Loucy (cell line): ENCODE results near the gene OTUB2.

ENCODE experiments used
- H2AFZ ChIP-seq: fragments of 200-600 bp; sonication (generic); 2 replicates; pipeline ENCODE4 v1.6.0; 2016; ENCODE audit warnings: antibody characterized with exemption, mild to moderate bottlenecking, low read length, moderate library complexity
- H3F3A ChIP-seq: fragments of 200-600 bp; 2 replicates; pipeline ENCODE4 v1.6.0; 2016; ENCODE audit warnings: antibody characterized with exemption, low read depth, mild to moderate bottlenecking
- H3K27me3 ChIP-seq: fragments of 200-600 bp; sonication (generic); 2 replicates; pipeline ENCODE4 v1.6.1; 2014; ENCODE audit warnings: low read length, mild to moderate bottlenecking; ENCODE audit not compliant: insufficient read depth, poor library complexity, severe bottlenecking
- H3K36me3 ChIP-seq: fragments of 200-600 bp; sonication (generic); 2 replicates; pipeline ENCODE4 v1.6.1; 2016; ENCODE audit warnings: low read length; ENCODE audit not compliant: insufficient read depth
- H3K4me1 ChIP-seq: fragments of 200-600 bp; sonication (generic); 2 replicates; pipeline ENCODE4 v1.5.1; 2014; ENCODE audit warnings: low read length, mild to moderate bottlenecking; ENCODE audit not compliant: insufficient read depth, poor library complexity, severe bottlenecking
- H3K4me2 ChIP-seq: fragments of 200-600 bp; sonication (generic); 2 replicates; pipeline ENCODE4 v1.6.0; 2014; ENCODE audit warnings: antibody characterized with exemption, low read length, low read depth, mild to moderate bottlenecking; ENCODE audit not compliant: poor library complexity, severe bottlenecking
- H3K4me3 ChIP-seq: fragments of 200-600 bp; sonication (generic); 2 replicates; pipeline ENCODE4 v1.5.1; 2014; ENCODE audit warnings: low read length, mild to moderate bottlenecking, mixed read lengths; ENCODE audit not compliant: poor library complexity, severe bottlenecking
- H3K79me2 ChIP-seq: fragments of 200-600 bp; sonication (generic); 2 replicates; pipeline ENCODE4 v1.6.1; 2014; ENCODE audit warnings: low read length; ENCODE audit not compliant: insufficient read depth
- H3K9ac ChIP-seq: fragments of 200-600 bp; sonication (generic); 2 replicates; pipeline ENCODE4 v1.6.0; 2014; ENCODE audit warnings: mild to moderate bottlenecking, low read depth, low read length, moderate library complexity; ENCODE audit not compliant: poor library complexity, severe bottlenecking
- H3K9me2 ChIP-seq: fragments of 200-600 bp; sonication (generic); replicated peaks from 2 replicates; pipeline ENCODE4 v1.6.1; 2016; ENCODE audit warnings: low read depth, low read length, mixed read lengths
- H3K9me3 ChIP-seq: fragments of 200-600 bp; sonication (generic); 2 replicates; pipeline ENCODE4 v1.6.1; 2014; ENCODE audit warnings: mild to moderate bottlenecking, antibody characterized with exemption, low read length, low read depth; ENCODE audit not compliant: insufficient read depth
- H4K20me1 ChIP-seq: fragments of 200-600 bp; sonication (generic); 2 replicates; pipeline ENCODE4 v1.6.0; 2014; ENCODE audit warnings: antibody characterized with exemption, low read length, mild to moderate bottlenecking; ENCODE audit not compliant: insufficient read depth, poor library complexity, severe bottlenecking
- EZH2phosphoT487 ChIP-seq: fragments of 200-600 bp; IDR thresholded peaks from 2 replicates; pipeline ENCODE4 v1.6.1; 2018; ENCODE audit warnings: antibody characterized with exemption, mild to moderate bottlenecking, moderate library complexity, borderline replicate concordance
- TF ChIP-seq, protein P1 (sequence below): fragments of 200-600 bp; sonication (generic); conservative IDR thresholded peaks from 2 replicates; pipeline ENCODE4 v1.5.1; 2014; ENCODE audit warnings: mild to moderate bottlenecking, antibody characterized with exemption, low read length

Gene OTUB2

DNA sequence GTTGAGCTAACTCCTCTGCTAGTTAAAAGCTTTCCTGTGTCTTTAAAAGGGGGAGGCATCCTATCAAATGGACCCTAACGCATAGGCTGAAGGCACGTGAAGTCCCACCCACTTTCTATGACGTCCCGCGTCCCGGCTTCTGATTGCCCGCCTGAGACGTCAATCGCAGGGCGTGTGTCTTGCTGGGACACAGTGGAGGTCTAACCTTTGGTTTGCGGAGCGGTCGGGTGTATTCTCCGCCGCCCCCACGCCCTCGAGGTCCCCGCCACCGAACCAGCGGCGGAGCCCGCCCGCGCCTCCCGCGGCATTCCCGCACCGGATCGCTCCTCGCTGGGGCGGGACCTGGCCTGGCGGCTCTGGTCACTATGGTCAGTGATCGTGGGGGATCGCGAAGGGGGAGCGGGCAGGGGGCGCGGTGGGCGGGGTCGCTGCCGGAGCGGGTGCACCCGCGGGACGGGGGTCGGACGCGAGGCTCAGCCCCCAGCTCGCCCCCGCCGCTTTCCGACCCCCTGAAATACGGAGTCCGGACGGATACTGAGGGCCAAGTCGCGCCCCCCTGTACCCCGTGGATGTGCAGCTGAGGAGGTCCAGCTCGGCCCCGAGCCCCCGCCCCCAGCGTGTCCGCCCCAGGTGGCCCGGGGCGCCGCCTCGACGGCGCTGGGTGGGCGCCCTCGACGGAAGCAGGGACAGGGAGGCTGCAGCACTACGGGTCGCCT, at the start of gene OTUB2:
OTUB2 (plus strand) TSS at position 168 of the 716 bp plus-strand sequence; CDS start at position 366, 198 bp downstream.
- TF ChIP-seq, protein P1, sequence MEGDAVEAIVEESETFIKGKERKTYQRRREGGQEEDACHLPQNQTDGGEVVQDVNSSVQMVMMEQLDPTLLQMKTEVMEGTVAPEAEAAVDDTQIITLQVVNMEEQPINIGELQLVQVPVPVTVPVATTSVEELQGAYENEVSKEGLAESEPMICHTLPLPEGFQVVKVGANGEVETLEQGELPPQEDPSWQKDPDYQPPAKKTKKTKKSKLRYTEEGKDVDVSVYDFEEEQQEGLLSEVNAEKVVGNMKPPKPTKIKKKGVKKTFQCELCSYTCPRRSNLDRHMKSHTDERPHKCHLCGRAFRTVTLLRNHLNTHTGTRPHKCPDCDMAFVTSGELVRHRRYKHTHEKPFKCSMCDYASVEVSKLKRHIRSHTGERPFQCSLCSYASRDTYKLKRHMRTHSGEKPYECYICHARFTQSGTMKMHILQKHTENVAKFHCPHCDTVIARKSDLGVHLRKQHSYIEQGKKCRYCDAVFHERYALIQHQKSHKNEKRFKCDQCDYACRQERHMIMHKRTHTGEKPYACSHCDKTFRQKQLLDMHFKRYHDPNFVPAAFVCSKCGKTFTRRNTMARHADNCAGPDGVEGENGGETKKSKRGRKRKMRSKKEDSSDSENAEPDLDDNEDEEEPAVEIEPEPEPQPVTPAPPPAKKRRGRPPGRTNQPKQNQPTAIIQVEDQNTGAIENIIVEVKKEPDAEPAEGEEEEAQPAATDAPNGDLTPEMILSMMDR, result no peak
- TF ChIP-seq EZH2phosphoT487, result no peak
- no peaks in the 10 kb centered on the region for H3F3A ChIP-seq
- H3K27me3 ChIP-seq, result no peaks in the 10 kb centered on the region

GRCh38 chr14:93976477-93977057, 49.6 kb upstream of the OTUB2 start, which contains the start of gene ASB2:
TSS of gene ASB2 (minus strand) at chr14:93976570. CDS start at chr14:93964539, 12,031 bp downstream.
- Histone ChIP-seq H3K4me3 (no peak within 1 kb of the TSS), H3K9me2 (no peaks in the 10 kb centered on the region), H4K20me1 (no peaks in the 10 kb centered on the region), H3K9me3 (no peaks in the 10 kb centered on the region), H3K9ac (no peak within 1 kb of the TSS), H3K27me3 (peaks cover 89% of the 10 kb centered on the region), H3K4me2 (peak within 1 kb of the TSS; percentile 19), H2AFZ (no peak within 1 kb of the TSS), H3K79me2 (no peaks in the 10 kb centered on the region), H3F3A (no peaks in the 10 kb centered on the region), H3K4me1 (peaks cover 13% of the 10 kb centered on the region), H3K36me3 (no peaks in the 10 kb centered on the region)
- TF ChIP-seq, protein P1, result no peak
- no peak for TF ChIP-seq EZH2phosphoT487

More for the DNA sequence above, at the start of gene OTUB2:
- Histone ChIP-seq H3K9me3 (no peaks in the 10 kb centered on the region), H3K4me2 (peak within 1 kb of the TSS; percentile 32), H3K36me3 (no peaks in the 10 kb centered on the region), H2AFZ (peak within 1 kb of the TSS; percentile 70), H4K20me1 (no peaks in the 10 kb centered on the region), H3K4me3 (peak within 1 kb of the TSS; percentile 54), H3K9me2 (no peaks in the 10 kb centered on the region), H3K4me1 (no peaks in the 10 kb centered on the region), H3K79me2 (no peaks in the 10 kb centered on the region), H3K9ac (no peak within 1 kb of the TSS)

- no peaks in the 10 kb centered on the region for H3K9me2 ChIP-seq
- H3F3A ChIP-seq, result no peaks in the 10 kb centered on the region
- peaks cover 92% of the 10 kb centered on the region for H3K27me3 ChIP-seq
- no peaks in the 10 kb centered on the region for H3K9me3 ChIP-seq
- H3K9ac ChIP-seq, result no peak overlapping the region
- H3K4me1 ChIP-seq, result peaks cover 13% of the 10 kb centered on the region
- no peak overlapping the region for H2AFZ ChIP-seq
- H3K4me3 ChIP-seq, result no peak overlapping the region
- H4K20me1 ChIP-seq, result no peaks in the 10 kb centered on the region
- no peaks in the 10 kb centered on the region for H3K79me2 ChIP-seq
- H3K36me3 ChIP-seq, result no peaks in the 10 kb centered on the region
- H3K4me2 ChIP-seq, result no peak overlapping the region
- TF ChIP-seq, protein P1, result no peak
- no peak for TF ChIP-seq EZH2phosphoT487
Measured at GRCh38 chr14:93977171-93977570, 49.0 kb upstream of the OTUB2 start.
